Stimulated activated CD8-positive, alpha-beta memory T cell treated with anti-CD3 and anti-CD28 coated beads, Interleukin-2, amount 100 ng/mL, for 48 hours (primary cell): ENCODE data around the gene CIAO2B.
"Not testable (repeated sequence)": the region's sequence is repeated elsewhere in the genome, so short reads cannot be mapped to it uniquely, and the experiment has no call there.

Source experiments
- DNase-seq, 2 donors: peaks; one replicate each; pipeline ENCODE4 v3.0.0-alpha.2; 2020; ENCODE audit warnings: low read depth in 2 of 2

CIAO2B gene

GRCh38 chr16:66903544-66904427 is 30.4 kb downstream of the CIAO2B start:
- DNase-seq, result no peak

GRCh38 chr16:66902648-66903543 is 31.3 kb downstream of the CIAO2B start:
- DNase-seq, result no peak

- DNase-seq, result no peak
Measured at GRCh38 chr16:66901626-66902025, 32.6 kb downstream of the CIAO2B start.

DNA sequence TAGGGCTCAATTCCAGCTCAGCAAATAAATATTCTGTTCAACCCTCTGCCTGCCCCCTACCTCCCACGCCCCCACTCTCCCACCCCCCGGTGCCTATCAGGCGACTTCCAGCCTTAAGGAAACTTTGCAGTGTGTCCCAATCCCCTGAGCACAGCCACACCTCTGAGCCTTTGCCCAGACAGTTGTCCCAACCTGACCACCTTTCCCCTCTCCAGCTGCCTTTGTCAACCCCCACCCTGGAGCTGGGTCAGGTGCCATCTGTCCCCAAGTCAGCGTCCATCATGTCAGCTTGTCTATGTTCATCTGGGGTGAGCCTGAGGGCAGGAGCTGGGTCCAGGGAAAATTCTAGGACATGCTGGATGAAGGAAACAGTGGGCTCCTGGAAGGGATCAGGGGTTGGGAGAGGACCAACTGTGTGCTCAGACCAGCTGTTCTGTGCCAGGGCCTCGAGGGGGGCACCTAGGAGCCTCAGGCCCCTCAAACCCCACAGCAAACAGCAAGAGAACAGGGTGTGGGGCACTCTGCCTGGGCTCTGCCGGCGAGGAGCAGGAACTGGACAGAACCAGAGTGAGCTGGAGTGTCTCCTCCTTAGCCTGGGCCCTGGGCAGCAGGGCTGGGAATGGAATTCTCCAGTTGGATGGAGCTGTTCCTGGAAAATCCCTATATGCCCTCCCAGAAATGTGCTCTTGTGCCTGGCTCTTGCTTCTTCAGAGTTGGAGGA is 33.3 kb downstream of the CIAO2B start:
- no peak for DNase-seq

DNA sequence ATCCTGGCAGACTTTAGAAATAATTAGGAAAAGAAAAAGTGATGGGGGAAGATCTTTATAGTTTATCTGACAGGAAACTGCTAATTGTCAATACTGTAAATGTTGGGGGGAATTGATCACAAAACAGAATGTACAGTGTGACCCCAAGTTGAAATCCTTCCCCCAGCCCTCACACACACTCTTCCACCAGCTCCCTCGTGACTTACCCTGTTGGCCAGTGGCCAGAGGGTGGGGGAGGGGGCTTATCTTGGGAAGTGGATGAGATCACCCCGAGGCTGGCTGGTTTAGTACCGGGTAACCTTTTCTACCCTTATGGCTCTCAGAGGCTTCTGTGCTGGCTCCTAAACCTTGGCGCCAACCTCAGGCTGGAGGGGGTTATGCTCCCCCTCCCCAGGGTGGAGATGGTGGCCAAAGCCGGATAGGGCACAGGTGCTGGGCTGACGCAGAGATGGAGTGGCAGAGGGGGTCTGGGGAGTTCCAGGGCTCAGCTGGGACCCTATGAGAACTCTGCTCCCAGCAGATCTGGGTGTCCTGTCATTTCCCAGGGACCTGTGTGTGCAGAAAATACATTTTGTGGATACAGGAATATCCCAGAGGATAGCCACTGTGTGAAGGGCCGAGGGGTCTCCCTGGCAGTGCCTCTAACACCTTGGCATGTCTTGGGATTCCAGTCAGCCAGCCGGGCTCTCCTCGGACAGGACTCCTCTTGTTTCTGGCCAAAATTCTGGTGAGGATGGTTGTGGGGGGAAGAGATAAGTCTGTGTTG is 34.1 kb downstream of the CIAO2B start:
- no peak for DNase-seq

- DNase-seq, result no peak
Measured at GRCh38 chr16:66899310-66899944, 34.8 kb downstream of the CIAO2B start.

DNA sequence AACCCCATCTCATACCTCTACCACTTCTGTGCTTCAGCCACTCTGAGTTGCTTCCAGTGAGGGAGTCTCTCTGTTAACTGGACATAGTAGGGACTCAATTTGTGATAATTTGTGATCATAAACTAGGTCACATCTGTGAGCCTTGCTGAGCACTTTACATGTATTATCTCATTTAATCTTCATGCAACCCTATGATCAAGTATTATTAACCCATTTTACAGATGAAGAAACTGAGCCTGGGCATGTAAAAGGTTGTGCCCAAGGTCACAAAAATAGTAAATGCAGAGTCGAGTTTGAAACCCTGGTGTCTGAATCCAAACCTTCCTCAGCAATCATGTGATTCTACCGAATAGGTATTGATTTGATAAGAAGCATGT is 35.3 kb downstream of the CIAO2B start:
- no peak for DNase-seq

DNA sequence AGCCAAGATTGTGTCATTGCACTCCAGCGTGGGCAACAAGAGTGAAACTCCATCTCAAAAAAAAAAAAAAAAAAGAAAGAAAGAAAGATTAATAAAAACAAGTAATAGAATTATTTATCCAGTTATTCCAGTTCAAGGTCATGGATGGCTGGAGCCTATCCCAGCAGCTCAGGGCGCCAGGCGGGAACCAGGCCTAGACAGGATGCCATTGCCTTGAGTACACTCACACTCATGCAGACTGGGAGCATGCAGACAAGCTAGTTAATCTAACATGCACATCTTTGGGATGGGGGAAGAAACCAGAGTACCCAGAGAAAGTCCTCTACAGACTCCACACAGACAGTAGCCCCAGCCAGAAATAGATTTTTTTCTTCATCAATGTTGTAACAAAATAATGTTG is 36.0 kb downstream of the CIAO2B start:
- no peak for DNase-seq

- DNase-seq, result not testable (repeated sequence)
Measured at GRCh38 chr16:66896682-66897081, 37.5 kb downstream of the CIAO2B start.

- no peak for DNase-seq
Measured at GRCh38 chr16:66895999-66896398, 38.2 kb downstream of the CIAO2B start.

DNA sequence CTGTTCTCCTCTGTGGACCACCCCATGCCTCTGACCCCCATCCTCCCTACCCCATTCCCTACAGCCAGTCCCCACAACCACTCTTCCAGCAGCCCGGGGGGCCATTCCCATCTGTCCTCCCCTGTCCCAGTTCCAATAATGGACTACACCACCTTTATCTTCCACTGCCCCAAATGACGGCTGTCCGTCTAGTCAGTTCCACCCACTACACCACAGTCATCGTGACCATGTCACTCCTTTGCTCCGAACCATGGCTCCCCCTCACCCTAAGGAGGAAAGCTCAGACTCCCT is 38.6 kb downstream of the CIAO2B start:
- no peak for DNase-seq

- DNase-seq, result no peak
Measured at GRCh38 chr16:66894948-66895688, 39.1 kb downstream of the CIAO2B start.

DNA sequence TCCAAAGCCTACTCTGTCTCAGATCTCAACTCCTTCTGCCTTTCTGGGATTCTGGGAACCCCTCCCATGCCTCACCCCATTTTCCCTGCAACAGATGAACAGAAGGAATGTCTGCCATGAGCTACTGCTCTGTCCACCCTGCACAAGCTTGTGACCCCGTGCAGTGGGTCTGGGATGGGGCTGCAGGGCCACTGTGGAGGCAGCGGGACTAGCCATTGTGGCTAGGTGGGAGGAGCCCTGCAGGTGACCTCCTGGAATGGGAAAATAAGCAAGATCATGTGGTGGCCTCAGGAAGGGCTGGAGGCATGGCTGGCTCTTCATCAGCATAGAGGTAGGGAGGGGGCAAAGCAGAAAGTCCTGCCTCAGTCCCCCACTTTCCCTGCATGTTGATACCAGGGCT is 40.1 kb downstream of the CIAO2B start:
- DNase-seq, result no peak

DNA sequence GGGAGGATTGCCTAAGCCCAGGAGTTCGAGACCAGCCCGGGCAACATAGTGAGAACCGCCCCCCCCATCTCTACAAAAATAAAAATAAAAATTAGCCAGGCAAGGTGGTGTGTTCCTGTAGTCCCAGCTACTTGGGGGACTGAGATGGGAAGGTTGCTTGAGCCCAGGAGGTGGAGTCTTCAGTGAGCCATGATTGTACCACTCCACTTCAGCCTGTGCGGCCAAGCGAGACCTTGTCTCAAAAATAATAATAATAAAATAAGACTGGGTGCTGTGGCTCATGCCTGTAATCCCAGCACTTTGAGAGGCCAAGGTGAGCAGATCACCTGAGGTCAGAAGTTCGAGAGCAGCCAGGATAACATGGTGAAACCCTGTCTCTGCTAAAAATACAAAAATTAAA is 42.4 kb downstream of the CIAO2B start:
- DNase-seq, result no peak

- no peak for DNase-seq
Measured at GRCh38 chr16:66891360-66891759, 42.8 kb downstream of the CIAO2B start.

- no peak for DNase-seq
Measured at GRCh38 chr16:66890799-66891198, 43.4 kb downstream of the CIAO2B start.

- no peak for DNase-seq
Measured at GRCh38 chr16:66889622-66890021, 44.6 kb downstream of the CIAO2B start.

DNA sequence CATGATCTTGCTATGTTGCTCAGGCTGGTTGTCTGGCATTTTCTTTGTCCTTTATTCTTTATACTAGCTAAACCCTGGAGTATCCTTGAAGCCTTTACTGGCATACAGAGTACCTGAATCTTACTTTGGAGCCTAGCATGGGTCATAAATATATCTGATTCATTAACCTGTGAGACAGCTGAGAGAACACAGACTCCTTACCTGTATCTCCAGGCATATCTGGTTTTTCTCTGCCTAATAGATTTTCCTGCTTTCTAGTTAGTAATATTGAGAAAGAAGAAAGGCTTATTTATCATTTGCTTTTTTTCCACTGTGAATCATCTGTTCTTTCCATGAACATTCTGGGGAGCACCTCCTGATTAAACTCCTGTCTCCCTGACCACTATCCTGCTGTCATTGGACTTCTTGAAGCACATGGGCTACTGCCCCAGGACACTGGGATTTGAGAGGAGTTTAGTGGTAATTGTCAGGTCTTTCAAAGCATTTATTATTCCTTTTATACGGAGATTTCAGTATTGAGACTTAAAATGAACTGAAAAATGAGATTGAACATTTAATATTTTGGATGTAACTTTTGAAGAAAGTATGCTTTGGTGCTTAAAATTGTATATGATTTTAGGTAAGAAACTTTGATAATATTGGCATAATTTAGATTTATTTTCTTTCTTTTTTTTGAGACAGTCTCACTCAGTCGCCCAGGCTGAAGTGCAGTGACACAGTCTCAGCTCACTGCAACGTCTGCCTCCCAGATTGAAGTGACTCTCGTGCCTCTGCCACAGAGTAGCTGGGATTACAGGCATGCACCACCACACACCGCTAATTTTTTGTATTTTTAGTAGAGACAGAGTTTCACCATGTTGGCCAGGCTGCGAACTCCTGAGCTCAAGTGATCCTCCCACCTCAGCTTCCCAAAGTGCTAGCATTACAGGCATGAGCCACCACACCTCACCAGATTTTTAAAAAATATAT is 45.3 kb downstream of the CIAO2B start:
- no peak for DNase-seq

- DNase-seq, result no peak
Measured at GRCh38 chr16:66886914-66887313, 47.3 kb downstream of the CIAO2B start.
